Islet of Langerhans (tissue), 1 donor: Measurements from ENCODE around the gene ATP1B4.
"Not testable (repeated sequence)": the region's sequence is repeated elsewhere in the genome, so short reads cannot be mapped to it uniquely, and the experiment has no call there.

Source experiments
- FAIRE-seq: peaks from one replicate; lab custom pipeline; 2011; peaks lifted over from hg19 to GRCh38; lab: Jason Lieb, UNC

Gene ATP1B4

GRCh38 chrX:120361764-120362305, at the start of gene ATP1B4:
TSS of gene ATP1B4 (plus strand) at chrX:120362089. CDS start at chrX:120362169, 80 bp downstream.
- no peak for FAIRE-seq

DNA sequence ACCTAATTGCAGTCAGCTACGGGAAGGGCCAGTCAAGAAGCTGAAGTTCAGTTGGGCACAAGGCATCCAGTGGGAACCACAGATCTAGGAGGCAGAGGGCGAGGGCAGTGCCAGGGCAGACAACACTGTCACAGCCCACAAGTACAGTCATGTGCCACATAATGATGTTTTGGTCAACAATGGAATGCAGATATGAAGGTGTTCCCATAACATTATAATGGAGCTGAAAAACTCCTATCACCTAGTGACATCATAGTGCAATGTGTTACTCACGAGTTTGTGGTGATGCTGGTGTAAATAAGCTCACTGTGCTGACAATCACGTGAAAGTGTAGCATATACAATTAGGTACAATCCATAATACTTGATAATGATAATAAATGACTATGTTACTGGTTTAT, 46.1 kb upstream of the ATP1B4 start:
- no peak for FAIRE-seq

DNA sequence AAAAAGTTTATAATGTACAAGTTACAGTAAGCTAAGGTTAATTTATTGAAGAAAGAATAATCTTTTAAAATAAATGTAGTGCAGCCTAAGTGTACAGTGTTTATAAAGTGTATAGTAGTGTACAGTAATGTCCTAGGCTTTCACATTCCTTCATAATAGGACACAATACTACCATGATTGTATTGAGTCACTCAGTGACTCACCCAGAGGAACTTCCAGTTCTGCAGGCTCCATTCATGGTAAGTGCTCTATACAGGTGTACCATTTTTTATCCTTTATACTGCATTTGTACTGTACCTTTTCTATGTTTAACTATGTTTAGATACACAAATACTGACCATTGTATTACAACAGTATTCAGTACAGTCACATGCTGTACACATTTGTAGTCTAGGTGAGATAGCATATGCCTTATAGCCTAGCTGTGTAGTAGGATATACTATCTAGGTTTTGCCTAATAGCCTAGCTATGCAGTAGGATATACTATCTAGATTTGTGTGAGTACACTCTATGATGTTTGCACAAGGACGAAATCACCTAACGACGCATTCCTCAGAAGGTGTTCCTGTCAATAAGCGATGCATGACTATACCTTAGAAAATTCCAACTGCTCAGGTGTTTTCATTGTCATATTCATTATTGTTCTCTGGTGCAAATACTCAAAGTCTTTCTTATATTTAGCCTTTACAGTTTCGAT, 45.2 kb upstream of the ATP1B4 start:
- FAIRE-seq: no peak

DNA sequence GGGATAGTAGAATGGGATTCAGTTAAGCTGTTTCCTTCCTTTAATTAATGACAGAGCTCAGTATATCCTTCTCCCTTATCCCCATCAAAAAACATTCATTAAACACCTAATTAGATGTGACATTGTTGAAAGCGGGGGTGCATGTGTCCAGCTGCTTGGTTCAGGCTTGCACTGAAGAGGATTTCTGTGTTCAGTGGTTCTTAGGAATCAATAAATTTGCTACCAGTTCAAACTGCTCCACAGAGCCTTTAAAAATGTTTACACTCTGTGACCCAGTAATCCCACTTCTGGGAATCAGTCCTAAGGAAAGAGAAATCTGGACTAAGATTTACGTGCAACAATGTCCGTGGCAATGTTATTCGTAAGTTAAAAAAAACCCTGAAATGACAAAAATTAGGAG, 43.5 kb upstream of the ATP1B4 start:
- no peak for FAIRE-seq

GRCh38 chrX:120321520-120322281, 40.2 kb upstream of the ATP1B4 start:
- FAIRE-seq: no peak

GRCh38 chrX:120331116-120331515, 30.8 kb upstream of the ATP1B4 start:
- FAIRE-seq: no peak

DNA sequence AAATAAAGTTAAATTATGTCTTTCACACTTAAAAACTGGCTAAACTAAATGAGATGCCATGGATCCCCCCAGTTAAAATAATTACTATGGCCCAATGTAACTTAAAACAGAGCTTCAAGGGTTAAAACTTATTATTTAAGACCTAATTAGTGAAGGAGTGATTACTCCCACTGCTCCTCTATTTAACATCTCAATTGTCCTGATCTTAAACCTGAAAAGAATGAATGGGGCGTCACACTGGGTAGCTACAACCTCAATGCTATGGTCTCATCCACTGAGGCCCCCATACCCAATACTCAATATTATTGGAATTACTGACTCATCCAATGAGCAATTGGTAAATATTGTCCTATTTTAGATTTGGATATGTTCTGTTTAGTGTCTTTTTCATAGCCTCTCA, 29.5 kb upstream of the ATP1B4 start:
- no peak for FAIRE-seq

GRCh38 chrX:120334151-120334550, 27.7 kb upstream of the ATP1B4 start:
- no peak for FAIRE-seq

GRCh38 chrX:120334603-120335002, 27.3 kb upstream of the ATP1B4 start:
- no peak for FAIRE-seq

DNA sequence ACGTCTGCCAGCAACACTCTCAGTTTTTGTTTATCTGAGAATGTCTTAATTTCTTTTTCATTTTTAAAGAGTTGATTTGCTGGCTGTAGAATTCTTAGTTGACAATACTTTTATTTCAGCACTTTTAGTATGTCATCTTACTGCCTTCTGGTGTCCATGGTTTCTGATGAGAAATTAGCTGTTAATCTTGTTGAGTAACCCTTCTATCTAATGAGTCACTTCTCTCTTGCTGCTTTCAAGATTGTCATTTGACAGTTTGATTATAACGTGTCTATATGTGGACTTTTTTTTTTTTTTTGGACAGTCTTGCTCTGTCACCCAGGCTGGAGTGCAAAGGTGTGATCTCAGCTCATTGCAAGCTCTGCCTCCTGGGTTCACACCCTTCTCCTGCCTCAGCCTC, 26.6 kb upstream of the ATP1B4 start:
- FAIRE-seq: no peak

GRCh38 chrX:120336899-120337298, 25.0 kb upstream of the ATP1B4 start:
- FAIRE-seq: no peak

- not testable (repeated sequence) for FAIRE-seq
Measured at GRCh38 chrX:120344566-120344965, 17.3 kb upstream of the ATP1B4 start.

GRCh38 chrX:120350450-120351138, 11.3 kb upstream of the ATP1B4 start:
- no peak for FAIRE-seq

- no peak for FAIRE-seq
Measured at GRCh38 chrX:120356084-120356483, 5.8 kb upstream of the ATP1B4 start.

DNA sequence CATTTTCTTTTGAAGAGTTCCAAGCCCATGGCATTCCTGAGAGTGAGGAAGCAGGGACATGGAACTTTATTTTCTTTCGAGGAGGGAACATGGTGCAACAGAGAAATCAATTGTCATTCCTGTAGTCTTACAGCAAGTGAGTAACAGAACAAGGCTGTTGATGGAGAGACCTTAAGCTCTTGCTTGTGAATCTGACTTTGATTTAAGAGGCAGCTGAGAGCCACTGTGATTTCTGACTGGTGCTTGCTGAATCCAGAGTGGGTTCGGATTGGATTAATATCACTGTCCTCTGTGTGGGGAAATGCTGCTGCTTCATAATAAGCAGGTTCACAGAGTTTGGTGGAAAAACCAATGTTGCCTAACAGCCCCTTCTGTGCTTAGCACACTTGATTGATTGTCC, 4.7 kb upstream of the ATP1B4 start:
- FAIRE-seq: no peak

GRCh38 chrX:120358737-120359456, 3.0 kb upstream of the ATP1B4 start:
- no peak for FAIRE-seq

DNA sequence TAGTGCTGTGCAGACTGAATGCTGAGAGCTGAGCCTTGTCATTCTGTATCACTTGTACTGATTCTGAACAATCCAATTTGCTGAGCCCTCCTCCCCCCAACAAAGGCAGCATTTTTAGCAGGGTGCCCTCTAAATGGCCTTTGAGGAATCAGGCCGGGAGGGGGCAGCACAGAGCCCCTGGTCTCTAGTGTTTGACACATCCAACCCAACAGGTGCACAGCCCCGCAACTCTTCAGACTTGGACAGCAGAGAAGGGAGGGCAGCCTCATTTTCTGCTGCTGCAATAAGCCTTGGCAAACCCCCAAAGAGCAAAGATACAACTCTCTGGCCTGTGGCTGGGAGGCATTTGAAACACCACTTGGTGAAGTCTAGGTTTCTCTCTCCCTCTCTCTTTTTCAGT, 3.4 kb downstream of the ATP1B4 start:
- no peak for FAIRE-seq

DNA sequence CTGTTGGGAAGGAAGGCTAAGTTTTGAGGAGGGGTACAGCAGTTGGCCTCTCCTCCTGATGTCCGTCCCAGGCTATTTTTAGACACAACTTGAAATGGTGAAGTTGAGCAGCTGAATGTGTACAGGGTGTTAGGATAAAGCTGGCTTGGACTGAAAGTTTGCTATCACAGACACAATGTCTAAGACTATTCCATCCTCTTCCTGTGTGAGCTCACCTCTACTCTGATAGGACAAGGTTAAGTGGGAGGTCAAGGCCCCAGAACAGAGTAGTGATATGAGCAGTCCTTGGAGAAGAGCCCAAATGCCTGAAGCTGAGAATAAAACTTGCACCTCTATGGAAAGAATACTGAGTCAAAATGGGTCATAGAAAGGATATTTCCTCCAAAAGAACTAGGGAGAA, 4.1 kb downstream of the ATP1B4 start:
- no peak for FAIRE-seq

GRCh38 chrX:120366794-120367193, 4.9 kb downstream of the ATP1B4 start:
- no peak for FAIRE-seq

- no peak for FAIRE-seq
Measured at GRCh38 chrX:120367402-120368109, 5.7 kb downstream of the ATP1B4 start.

DNA sequence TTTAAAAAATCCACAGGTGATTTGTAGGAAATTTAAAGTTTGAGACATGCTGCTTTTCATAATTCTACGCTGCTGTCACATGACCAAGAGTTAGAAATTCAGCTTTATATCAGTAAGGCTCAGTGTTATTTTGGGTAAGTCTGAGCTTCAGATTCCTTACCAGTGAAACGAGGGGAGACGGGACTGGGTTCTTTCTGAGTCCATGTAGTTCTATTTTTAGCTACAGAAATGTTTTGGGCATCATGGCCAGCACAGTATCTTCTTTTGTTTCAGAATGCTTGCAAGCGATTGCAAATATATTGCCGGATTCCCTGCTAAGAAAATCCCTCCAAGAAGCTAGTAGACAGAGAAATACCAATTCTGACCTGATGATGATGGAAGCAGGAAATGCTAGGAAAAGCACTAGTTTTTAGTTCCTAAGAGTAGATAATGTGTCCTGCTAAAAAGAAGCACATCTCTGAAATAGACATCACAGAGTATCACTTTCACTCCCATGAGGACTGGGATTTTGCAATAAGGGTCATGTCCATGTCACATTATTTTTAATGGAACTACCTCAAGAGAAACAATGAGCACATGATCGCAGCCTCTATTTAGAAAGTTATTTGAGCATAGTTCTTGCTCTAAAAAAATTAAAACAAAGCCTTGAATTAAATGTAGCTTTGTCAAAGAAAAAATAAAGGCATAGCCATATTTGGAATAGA, 10.9 kb downstream of the ATP1B4 start:
- FAIRE-seq: no peak
